GM19240 (cell line): ENCODE data around the gene LMO7.

Experiments used
- DNase-seq: peaks from one replicate; pipeline ENCODE4 v3.0.0; 2011; ENCODE audit warnings: low spot score; ENCODE audit not compliant: insufficient read length

LMO7 gene

GRCh38 chr13:75800545-75800944 lies 164.4 kb downstream of the LMO7 start:
- DNase-seq = no peak

GRCh38 chr13:75801388-75801945 lies 165.3 kb downstream of the LMO7 start:
- no peak for DNase-seq

DNA sequence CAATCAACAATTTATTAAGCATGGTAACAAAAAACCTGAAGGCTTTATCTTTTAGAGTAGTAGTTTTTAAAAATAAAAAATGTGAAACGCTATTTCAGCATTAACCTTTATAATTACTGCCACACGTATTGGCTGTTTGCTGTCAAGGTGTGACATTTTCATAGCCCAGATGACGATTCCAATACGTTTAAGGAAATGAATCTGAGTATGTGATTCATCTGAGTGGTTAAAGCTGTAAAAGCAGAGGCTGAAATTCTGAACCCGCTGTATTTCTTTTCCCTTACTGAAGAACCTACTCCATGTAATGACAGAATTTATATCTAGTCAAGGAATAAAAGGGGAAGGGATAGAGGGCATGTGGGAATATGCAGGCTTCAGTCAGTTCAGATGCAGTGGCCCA lies 166.0 kb downstream of the LMO7 start:
- no peak for DNase-seq

DNA sequence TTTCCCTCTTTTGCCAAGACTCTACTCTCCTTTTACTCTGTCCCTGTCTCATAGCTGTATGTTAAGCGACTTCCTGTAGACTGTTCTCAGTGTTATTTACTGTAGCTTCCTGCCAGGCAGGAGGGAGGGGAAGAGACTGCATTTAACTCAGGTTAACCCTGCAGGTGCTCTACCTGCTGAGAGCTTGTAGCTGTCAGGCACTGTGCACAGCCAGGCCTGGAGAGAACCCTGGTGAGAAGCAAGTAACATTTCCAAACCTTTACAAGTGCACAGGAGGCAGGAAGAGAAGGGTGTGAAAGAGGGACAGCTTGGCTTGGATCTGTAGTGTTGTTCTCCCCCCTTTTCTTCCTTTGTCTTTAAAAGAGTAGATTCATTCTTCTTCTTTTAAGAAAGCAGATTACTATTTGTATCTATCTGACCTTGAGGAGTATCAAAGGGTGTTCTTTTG lies 167.1 kb downstream of the LMO7 start:
- no peak for DNase-seq

GRCh38 chr13:75804054-75804453 lies 167.9 kb downstream of the LMO7 start:
- DNase-seq = no peak

DNA sequence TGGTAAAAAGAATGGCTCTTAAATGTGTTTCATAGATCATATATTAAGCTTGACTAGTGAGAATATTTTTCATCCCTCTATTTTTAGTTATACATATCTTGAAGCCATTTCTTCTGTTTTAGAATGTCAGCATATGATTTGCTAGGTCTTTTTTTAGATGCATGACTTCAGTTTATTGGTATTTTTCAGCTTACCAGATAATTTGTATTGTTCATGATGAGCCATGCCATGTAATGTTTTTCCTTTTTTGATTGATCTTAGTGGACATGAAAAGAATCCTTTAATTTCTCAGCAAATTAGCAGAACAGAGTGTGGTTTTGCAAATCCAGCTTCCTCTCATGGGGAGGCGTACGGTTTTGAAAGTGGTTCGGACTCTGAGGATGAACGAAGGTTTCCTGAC lies 168.5 kb downstream of the LMO7 start:
- no peak for DNase-seq

DNA sequence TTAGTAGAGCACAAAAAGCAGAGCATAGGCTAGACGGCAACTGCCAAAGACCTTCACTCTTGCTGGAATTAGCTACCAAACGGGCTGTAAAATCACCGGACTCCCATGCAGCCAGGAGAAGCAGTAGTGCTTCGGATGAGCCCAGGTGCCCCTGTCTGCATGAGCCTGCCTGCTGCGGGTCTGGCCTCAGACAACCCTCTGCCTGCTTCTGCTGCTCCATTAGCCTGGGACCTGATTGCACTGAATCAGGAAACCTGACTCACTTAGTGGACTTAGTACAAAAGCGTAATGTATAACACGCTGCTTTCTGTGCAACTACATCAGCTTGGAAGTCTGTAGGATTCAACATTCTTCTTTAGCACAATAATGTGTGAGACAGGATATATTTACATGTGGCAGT lies 170.0 kb downstream of the LMO7 start:
- DNase-seq = no peak

DNA sequence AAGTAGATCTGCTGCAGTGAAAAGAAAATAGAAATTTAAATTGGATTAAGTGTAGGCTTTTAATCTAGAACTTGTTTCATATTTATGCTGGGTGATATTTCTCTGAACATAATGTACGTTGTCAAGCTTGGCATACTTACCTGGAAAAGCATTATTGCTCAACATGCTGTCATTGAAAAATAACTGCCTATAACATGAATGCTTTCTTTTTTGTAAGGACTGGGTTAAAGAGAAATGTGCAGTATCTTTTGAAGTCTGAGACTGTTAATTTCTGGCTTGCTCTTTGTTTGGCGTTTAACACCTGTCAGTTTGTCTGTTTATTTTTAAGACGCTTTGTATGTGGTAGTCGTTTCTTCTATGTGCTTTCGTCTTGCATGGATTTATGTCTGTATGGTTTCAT lies 175.2 kb downstream of the LMO7 start:
- DNase-seq = no peak

- no peak for DNase-seq
These were observed 175.7 kb downstream of the LMO7 start for GRCh38 chr13:75811841-75812240.

DNA sequence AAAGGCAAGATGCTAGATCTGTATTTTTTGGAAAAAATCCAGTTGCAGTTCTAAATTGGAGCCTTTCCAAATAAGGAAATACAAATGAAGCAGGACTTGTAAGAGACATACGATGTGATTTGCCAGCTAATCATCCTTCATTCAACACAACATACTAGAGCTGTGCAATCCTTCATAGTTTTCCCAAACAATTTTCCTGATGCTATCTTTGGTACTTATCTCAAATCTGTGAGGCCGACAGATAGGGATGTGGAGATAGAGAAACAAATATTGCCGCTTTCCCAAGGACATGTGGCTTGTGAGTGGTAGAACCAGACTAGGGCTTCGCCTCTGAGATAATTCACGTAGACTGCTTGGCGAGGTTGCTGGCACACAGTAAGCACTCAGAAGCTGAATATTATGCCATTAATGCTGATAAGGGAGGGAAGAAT lies 176.6 kb downstream of the LMO7 start:
- DNase-seq = no peak

GRCh38 chr13:75813323-75813722 lies 177.2 kb downstream of the LMO7 start:
- DNase-seq = no peak

DNA sequence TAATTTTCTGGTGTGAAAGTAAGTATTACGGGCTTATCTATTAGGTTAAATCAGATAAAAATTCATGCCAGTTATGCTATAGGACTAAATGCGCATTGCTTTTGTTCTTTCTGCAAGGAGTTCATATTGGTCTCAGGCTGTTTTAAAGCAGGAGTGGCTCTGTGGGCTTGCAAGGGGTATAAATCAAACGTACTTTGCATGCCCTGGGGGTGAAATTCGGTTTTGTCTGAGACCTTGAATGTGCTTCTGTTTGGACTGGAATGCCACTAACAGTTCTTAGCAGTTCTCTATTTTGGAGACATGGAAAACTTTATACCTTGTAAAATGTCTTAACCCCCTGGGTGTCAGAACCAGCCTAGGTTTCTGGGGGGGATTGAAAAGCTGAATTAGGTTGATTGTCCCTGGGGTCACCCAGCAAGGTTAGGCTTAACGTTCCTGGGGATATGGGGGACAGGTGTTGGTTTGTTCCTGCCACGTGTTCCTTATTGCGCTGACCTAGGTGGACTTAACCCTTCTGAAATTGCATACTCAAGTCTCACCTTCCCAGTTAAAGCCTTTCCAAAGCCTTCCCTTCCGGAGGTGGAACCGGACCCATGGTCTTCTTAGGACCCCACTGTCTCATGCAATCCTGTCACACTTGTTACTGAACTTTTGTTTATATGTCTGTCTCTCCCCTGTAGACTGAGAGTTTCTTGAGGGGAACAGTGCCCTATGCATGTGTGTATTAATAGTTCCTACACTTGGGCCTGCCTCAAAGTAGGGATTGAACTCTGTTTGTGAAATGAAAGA lies 182.2 kb downstream of the LMO7 start:
- DNase-seq = no peak

GRCh38 chr13:75818968-75819225 lies 182.8 kb downstream of the LMO7 start:
- DNase-seq = no peak

DNA sequence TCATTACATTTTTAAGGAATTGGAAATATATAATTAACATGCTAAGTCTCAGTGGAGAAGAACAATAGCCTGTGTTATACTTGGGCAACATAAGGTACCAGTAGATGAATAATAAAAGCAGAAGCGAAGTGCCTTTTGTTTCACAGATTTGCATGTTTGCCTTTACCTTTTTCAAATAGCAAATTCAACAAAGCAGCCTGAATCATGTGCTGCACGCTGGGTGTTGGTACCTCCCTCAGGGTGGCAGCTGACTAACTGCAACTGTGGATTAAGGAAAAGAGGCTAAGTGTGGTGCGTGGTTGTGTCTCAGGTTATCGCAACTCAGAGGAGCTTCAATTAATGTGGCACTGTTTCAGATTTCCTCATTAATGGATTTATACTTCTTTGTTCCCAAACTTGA lies 189.0 kb downstream of the LMO7 start:
- DNase-seq = no peak

DNA sequence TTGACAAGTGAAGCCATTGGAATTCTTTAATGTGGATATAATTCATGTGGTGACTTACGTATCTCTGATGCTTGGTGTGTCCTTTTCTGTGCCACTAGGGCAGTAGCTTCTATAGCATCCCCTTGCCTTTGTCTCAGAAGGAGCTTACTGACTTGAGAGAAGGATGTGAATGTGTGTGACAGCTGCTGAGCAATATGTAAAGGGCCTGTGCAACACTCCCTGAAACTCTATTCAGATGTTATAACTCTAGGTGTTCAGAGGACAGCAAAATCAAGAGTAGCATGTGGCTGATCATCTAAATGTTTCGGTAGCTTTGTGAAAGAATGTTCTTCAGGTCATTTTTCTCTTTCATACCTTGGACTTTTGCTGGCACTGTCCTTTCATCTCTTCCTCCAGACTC lies 189.5 kb downstream of the LMO7 start:
- DNase-seq = no peak

DNA sequence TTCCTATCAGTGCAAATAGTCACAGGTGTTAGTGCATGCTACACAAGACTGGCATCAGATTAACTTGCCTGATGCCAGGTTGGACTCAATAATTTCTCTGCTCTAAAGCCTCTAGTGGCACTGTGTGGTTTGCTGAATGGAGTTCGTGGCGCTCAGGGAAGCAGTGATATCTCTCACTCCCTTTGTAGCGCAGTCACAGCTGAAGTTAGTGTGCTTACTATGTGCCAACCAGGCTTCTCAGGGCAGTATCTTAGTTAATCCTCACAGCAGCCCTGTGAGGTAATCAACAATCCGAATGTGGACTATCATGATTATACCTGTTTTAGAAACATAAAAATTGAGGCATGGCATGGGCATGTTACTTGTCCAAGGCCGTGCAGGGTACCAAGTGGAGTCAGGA lies 190.3 kb downstream of the LMO7 start:
- no peak for DNase-seq

GRCh38 chr13:75829830-75830229 lies 193.7 kb downstream of the LMO7 start:
- DNase-seq = no peak

- DNase-seq = no peak
These were observed 194.7 kb downstream of the LMO7 start for GRCh38 chr13:75830842-75831241.

DNA sequence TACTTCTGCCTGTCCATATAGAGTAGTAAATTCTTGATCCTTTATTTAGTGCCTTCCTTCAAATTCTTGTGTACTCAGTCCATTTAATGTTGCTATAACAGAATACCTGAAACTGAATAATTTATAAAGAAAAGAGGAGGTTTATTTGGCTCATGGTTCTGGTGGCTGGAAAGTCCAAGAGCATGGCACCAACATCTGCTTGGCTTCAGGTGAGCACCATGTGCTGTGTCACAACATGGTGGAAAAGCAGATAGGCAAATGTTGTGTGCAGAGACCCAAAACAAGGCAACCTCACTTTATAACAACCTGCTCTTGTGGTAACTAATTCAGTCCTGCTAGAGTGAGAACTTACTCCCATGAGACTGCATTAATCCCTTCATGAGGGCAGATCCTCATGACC lies 195.3 kb downstream of the LMO7 start:
- no peak for DNase-seq

DNA sequence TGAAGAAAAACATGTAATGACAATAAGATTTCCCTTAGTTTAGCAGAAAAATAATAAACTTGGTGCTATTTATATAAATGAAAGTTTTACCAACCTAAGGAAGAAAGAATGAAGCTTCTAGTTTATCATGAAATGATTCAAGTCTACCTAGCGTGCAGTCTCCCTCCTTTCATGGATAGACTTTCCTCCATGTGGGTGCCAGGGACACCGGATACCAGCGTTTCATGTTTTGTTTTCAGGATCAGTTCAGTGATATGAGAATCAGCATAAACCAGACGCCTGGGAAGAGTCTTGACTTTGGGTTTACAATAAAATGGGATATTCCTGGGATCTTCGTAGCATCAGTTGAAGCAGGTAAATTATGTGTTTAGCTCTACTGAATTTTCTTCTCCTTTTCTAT lies 196.7 kb downstream of the LMO7 start:
- no peak for DNase-seq

GRCh38 chr13:75836441-75836840 lies 200.3 kb downstream of the LMO7 start:
- no peak for DNase-seq

DNA sequence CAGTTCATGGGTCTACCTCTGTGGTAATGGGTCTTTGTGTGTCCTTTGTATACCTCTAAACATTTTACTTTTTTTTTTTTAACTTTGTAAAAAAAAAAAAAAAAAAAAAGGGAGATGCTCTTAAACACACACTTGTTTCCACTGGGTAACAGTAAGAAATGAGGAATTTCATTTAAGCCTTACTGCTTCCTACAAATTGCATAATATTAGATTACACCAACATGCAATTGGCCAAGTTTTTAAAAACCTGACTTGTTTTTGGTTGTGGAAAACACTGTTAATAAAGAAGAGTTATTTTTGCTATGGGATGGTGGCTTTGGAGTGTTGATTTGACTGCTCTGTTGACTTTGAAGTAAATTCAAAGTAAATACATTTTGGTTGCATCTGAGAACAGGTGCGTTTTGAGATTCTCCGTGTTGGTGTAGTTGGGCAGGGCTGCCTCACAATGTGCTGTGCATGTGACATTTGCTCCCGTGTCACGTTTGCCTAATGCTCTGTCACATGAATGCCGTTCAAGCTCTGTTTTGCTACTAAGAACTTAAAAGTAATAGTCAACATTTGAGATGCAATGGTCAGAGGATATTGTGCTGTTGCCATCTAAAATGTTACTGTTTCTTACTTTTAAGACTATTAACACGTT lies 202.4 kb downstream of the LMO7 start:
- DNase-seq = no peak

DNA sequence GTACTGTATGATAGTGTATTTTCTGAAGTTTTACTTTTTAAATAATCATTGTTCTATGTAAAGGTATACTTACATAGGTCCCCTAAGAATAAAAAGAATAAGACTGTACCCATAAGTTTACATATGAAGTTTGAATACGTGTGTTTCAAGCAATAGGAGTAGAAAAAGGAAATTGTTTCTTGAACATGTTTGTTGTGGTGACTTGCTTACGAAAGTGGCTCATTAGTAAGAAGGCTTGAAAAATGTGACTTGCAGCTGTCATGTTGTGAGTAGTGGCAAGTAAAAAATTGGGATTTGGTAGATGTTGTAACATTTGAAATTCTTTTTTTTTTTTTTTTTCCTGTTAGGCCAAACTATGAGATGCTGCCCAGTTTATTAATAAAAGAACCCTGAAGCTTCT lies 203.3 kb downstream of the LMO7 start:
- no peak for DNase-seq
